HG02759 (cell line): Measurements from ENCODE around the gene RSU1.
A peak's percentile ranks its signal among the peaks of the same experiment; 100 is the strongest.
"Not testable (repeated sequence)": the region's sequence is repeated elsewhere in the genome, so short reads cannot be mapped to it uniquely, and the experiment has no call there.

Source experiments
- ATAC-seq: cut with Tn5 transposase; IDR thresholded peaks from one replicate; pipeline ENCODE4 v1.9.1; 2021; ENCODE audit warnings: mild to moderate bottlenecking, moderate library complexity; ENCODE audit not compliant: unreplicated experiment

RSU1 gene

GRCh38 chr10:16788125-16788524 is 29.1 kb downstream of the RSU1 start:
- ATAC-seq, result peak; percentile 36

- ATAC-seq, result peak; percentile 78
These were observed 29.8 kb downstream of the RSU1 start for GRCh38 chr10:16787361-16787791.

GRCh38 chr10:16780338-16780880 is 36.8 kb downstream of the RSU1 start:
- no peak for ATAC-seq

- peak; percentile 77 for ATAC-seq
These were observed 37.8 kb downstream of the RSU1 start for GRCh38 chr10:16779384-16779915.

GRCh38 chr10:16777473-16778370 is 39.5 kb downstream of the RSU1 start:
- ATAC-seq, result no peak

- ATAC-seq, result no peak
These were observed 40.3 kb downstream of the RSU1 start for GRCh38 chr10:16776896-16777295.

GRCh38 chr10:16773334-16773733 is 43.9 kb downstream of the RSU1 start:
- no peak for ATAC-seq

GRCh38 chr10:16770670-16771069 is 46.6 kb downstream of the RSU1 start:
- peak; percentile 55 for ATAC-seq

GRCh38 chr10:16770141-16770540 is 47.1 kb downstream of the RSU1 start:
- no peak for ATAC-seq

GRCh38 chr10:16769331-16769730 is 47.9 kb downstream of the RSU1 start:
- ATAC-seq, result no peak

- ATAC-seq, result no peak
These were observed 48.5 kb downstream of the RSU1 start for GRCh38 chr10:16768702-16769101.

GRCh38 chr10:16765509-16766375 is 51.5 kb downstream of the RSU1 start:
- peak; percentile 66 for ATAC-seq

GRCh38 chr10:16761300-16761699 is 55.9 kb downstream of the RSU1 start:
- ATAC-seq, result no peak

GRCh38 chr10:16756561-16757221 is 60.5 kb downstream of the RSU1 start:
- ATAC-seq, result no peak

- ATAC-seq, result no peak
These were observed 62.5 kb downstream of the RSU1 start for GRCh38 chr10:16754765-16755164.

GRCh38 chr10:16752849-16753248 is 64.4 kb downstream of the RSU1 start:
- not testable (repeated sequence) for ATAC-seq

- ATAC-seq, result no peak
These were observed 65.1 kb downstream of the RSU1 start for GRCh38 chr10:16752099-16752498.

GRCh38 chr10:16751244-16751643 is 66.0 kb downstream of the RSU1 start:
- no peak for ATAC-seq

GRCh38 chr10:16750461-16750860 is 66.8 kb downstream of the RSU1 start:
- no peak for ATAC-seq

GRCh38 chr10:16748749-16749148 is 68.5 kb downstream of the RSU1 start:
- no peak for ATAC-seq

- ATAC-seq, result no peak
These were observed 70.4 kb downstream of the RSU1 start for GRCh38 chr10:16746856-16747255.
